Osteoblast (primary cell): Measurements from ENCODE around the gene RMI2. TPM values are rescaled to one million over a fixed set of nuclear protein-coding genes. Genes with fewer than 3 reads are reported as not detected.
A peak's percentile ranks its signal among the peaks of the same experiment; 100 is the strongest.

ENCODE experiments used
- DNase-seq: peaks from one replicate; pipeline ENCODE4 v3.0.0; 2011; ENCODE audit warnings: low spot score, mixed read lengths; ENCODE audit not compliant: insufficient read length; ENCODE audit errors: missing footprints
- H2AFZ ChIP-seq: 2 replicates; pipeline ENCODE4 v1.6.0; 2011; ENCODE audit warnings: mild to moderate bottlenecking, low read length
- H3K27ac ChIP-seq: 2 replicates; pipeline ENCODE4 v1.5.1; 2011; ENCODE audit warnings: mild to moderate bottlenecking, low read depth, low read length, moderate library complexity
- H3K27me3 ChIP-seq: 2 replicates; pipeline ENCODE4 v1.6.0; 2012; ENCODE audit warnings: mild to moderate bottlenecking, control low read depth, inconsistent platforms, low read length, moderate library complexity; ENCODE audit not compliant: insufficient read depth
- H3K36me3 ChIP-seq: 2 replicates; pipeline ENCODE4 v1.5.1; 2011; ENCODE audit warnings: mild to moderate bottlenecking, low read length, control low read depth, moderate library complexity; ENCODE audit not compliant: insufficient read depth
- H3K4me1 ChIP-seq: 2 replicates; pipeline ENCODE4 v1.5.1; 2011; ENCODE audit warnings: mild to moderate bottlenecking, low read length, control low read depth, moderate library complexity; ENCODE audit not compliant: insufficient read depth
- H3K4me2 ChIP-seq: 2 replicates; pipeline ENCODE4 v1.6.0; 2011; ENCODE audit warnings: mild to moderate bottlenecking, low read length; ENCODE audit not compliant: insufficient read depth
- H3K4me3 ChIP-seq: fragments of 200-600 bp; sonication (generic); 3 replicates; pipeline ENCODE4 v1.5.1; 2012; ENCODE audit warnings: mild to moderate bottlenecking, low read length, inconsistent platforms; ENCODE audit not compliant: insufficient read depth
- H3K79me2 ChIP-seq: 2 replicates; pipeline ENCODE4 v1.6.0; 2012; ENCODE audit warnings: mild to moderate bottlenecking, low read length, control low read depth, inconsistent platforms; ENCODE audit not compliant: insufficient read depth
- H3K9me3 ChIP-seq: 2 replicates; pipeline ENCODE4 v1.5.1; 2011; ENCODE audit warnings: low read depth, low read length, control low read depth
- H4K20me1 ChIP-seq: 2 replicates; pipeline ENCODE4 v1.6.0; 2012; ENCODE audit warnings: mild to moderate bottlenecking, low read length, control low read depth; ENCODE audit not compliant: insufficient read depth
- CTCF ChIP-seq: IDR thresholded peaks from 2 replicates; pipeline ENCODE4 v1.5.1; 2011; ENCODE audit warnings: mild to moderate bottlenecking, low read depth, low read length, moderate library complexity; ENCODE audit errors: extremely low read depth
- small RNA-seq: library from RNA; depleted of rRNA; stranded (forward); fragments of <200 nt; gene quantifications from one replicate; pipeline ENCODE3, GENCODE V24; 2012
- total RNA-seq: library from RNA; depleted of rRNA; stranded (reverse); fragments of >200 nt; gene quantifications from 2 replicates; pipeline ENCODE4 v1.2.3, GENCODE V29; 2012

RMI2 gene
- total RNA-seq, 1 donor: 1.4 TPM

DNA sequence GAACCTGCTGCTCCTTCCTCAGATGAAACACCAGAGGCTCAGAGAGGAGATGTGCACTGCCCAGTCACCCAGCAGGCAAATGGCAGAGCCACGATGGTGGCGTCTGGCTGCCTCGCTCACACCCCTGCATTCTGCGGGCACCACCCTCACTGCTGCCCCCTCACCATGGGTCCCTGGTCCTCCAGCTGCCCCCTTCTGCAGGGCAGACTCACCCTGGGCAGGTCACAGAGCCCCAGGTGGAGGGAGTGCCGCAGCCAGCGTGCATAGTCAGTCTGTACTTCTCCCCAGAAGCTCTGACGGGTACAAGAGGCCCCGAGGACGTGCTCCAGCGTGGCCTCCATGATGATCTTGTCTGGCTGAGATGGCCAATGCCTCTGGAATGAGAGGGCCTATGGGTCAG is 52.9 kb downstream of the RMI2 start:
- Histone ChIP-seq H3K4me3 (no peak overlapping the region), H4K20me1 (no peaks in the 10 kb centered on the region), H2AFZ (no peak overlapping the region), H3K27ac (no peak overlapping the region), H3K36me3 (no peaks in the 10 kb centered on the region), H3K79me2 (no peaks in the 10 kb centered on the region), H3K9me3 (no peaks in the 10 kb centered on the region), H3K4me1 (no peaks in the 10 kb centered on the region), H3K27me3 (no peaks in the 10 kb centered on the region), H3K4me2 (no peak overlapping the region)
- peak; percentile 74 for DNase-seq
- TF ChIP-seq CTCF: no peak

DNA sequence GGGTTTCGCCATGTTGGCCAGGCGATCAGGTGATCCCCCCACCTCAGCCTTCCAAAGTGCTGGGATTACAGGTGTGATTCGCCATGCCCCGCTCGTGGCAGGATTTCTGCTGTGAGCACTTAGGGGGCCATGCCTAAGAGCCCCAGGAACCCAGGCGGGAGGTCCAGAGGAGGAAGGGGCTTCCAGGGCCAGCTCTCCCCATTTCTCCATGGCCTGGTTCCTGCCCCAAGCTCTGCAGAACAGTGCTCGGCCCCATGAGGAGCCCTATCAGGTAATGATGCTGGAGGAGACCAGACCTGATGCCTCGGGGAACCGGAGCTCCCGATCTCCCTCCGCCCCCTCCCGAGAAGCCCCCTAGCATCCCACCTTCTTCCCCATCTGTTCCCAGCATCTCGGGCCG is 53.6 kb downstream of the RMI2 start:
- Histone ChIP-seq H2AFZ (no peak overlapping the region), H3K4me2 (no peak overlapping the region), H3K4me1 (no peaks in the 10 kb centered on the region), H3K27me3 (no peaks in the 10 kb centered on the region), H3K9me3 (no peaks in the 10 kb centered on the region), H4K20me1 (no peaks in the 10 kb centered on the region), H3K27ac (no peak overlapping the region), H3K36me3 (no peaks in the 10 kb centered on the region), H3K4me3 (no peak overlapping the region), H3K79me2 (no peaks in the 10 kb centered on the region)
- DNase-seq: no peak
- TF ChIP-seq CTCF: no peak

GRCh38 chr16:11399261-11399831 is 54.1 kb downstream of the RMI2 start:
- no peaks in the 10 kb centered on the region for H3K9me3 ChIP-seq
- H4K20me1 ChIP-seq: no peaks in the 10 kb centered on the region
- peak; percentile 84 for DNase-seq
- no peak overlapping the region for H2AFZ ChIP-seq
- H3K27me3 ChIP-seq: no peaks in the 10 kb centered on the region
- no peaks in the 10 kb centered on the region for H3K79me2 ChIP-seq
- no peaks in the 10 kb centered on the region for H3K4me1 ChIP-seq
- no peak overlapping the region for H3K4me2 ChIP-seq
- H3K4me3 ChIP-seq: no peak overlapping the region
- H3K27ac ChIP-seq: no peak overlapping the region
- no peaks in the 10 kb centered on the region for H3K36me3 ChIP-seq
- TF ChIP-seq CTCF: no peak

GRCh38 chr16:11400076-11400475 is 54.8 kb downstream of the RMI2 start:
- no peak for TF ChIP-seq CTCF
- Histone ChIP-seq H3K4me3 (no peak overlapping the region), H3K27ac (no peak overlapping the region), H3K9me3 (no peaks in the 10 kb centered on the region), H3K36me3 (no peaks in the 10 kb centered on the region), H3K4me2 (no peak overlapping the region), H2AFZ (no peak overlapping the region), H3K79me2 (no peaks in the 10 kb centered on the region), H4K20me1 (no peaks in the 10 kb centered on the region), H3K4me1 (no peaks in the 10 kb centered on the region), H3K27me3 (peaks cover 2% of the 10 kb centered on the region)
- DNase-seq: peak; percentile 73

Small RNA genes within 50 kb of the gene (small RNA-seq; reads per million reads assigned to genes)
- gene AC099489.2 (not detected), gene MIR548H2 (not detected), gene RF00019 (not detected)

Other genes with a start within 250 kb of the RMI2 start
- 1.1 and 1.8 TPM in 2 replicates for gene SOCS1, start 89.3 kb upstream of the RMI2 start, total RNA-seq
- gene TNP2, start 76.1 kb upstream of the RMI2 start, total RNA-seq: not detected in 2 replicates
- gene PRM3, start 71.8 kb upstream of the RMI2 start, total RNA-seq: not detected in 2 replicates
- gene PRM2, start 69.0 kb upstream of the RMI2 start, total RNA-seq: not detected in 2 replicates
- not detected in 2 replicates for gene PRM1, start 64.1 kb upstream of the RMI2 start, total RNA-seq
- 33.3 and 38.6 TPM in 2 replicates for gene LITAF, start 241.5 kb downstream of the RMI2 start, total RNA-seq